AG20443 (cell line): ENCODE data around the gene TMEM181.
"Not testable (repeated sequence)": the region's sequence is repeated elsewhere in the genome, so short reads cannot be mapped to it uniquely, and the experiment has no call there.

Experiments
- DNase-seq: peaks from one replicate; pipeline ENCODE4 v3.0.0; 2012; ENCODE audit warnings: low spot score, mixed read lengths

TMEM181 gene

DNA sequence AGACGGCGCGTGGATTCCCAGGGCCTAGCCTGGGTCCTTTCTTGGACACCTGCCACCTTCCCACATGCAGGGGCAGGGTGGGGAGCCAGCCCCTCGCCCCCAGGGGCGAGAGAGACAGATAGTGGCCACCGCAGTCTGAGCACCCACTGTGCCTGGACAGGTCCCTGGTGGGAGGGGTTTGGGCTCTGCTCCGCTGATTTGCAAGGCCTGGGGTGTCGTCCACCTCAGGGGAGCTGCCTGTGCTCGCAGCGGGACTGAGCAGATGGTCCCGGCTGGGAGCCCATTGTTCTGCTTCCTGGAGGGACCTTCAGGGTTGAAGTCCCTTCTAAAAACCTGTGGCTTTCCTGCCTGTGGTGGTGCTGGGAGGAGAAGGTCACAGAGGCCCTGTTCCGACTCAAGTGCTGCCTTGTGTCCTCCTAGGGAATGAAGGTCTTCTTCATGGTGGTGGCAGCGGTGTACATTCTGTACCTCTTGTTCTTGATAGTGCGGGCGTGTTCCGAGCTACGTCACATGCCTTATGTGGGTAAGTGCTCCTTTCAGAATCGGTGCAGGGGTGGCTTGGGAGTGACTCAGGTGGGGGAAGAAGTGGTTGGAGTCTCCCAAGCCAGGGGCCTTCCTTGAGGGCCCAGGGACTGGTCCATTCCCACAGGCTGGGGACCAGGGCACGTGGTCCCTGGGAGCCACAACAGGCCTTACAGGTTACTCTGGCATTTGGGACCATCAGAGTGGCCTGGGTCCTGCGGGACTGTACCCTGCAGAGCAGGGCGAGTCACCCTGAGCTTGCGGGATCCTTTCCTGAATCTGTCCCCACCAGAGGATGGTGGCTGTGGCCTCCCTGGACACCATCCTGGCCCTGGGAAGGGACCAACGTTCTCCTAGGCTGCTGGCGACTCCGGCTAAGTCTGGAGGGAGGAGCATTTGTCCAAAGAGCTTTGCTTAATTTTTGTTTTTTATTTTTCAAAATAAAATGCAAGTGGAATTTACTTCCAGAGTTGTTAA, 65.1 kb downstream of the TMEM181 start:
- no peak for DNase-seq

DNA sequence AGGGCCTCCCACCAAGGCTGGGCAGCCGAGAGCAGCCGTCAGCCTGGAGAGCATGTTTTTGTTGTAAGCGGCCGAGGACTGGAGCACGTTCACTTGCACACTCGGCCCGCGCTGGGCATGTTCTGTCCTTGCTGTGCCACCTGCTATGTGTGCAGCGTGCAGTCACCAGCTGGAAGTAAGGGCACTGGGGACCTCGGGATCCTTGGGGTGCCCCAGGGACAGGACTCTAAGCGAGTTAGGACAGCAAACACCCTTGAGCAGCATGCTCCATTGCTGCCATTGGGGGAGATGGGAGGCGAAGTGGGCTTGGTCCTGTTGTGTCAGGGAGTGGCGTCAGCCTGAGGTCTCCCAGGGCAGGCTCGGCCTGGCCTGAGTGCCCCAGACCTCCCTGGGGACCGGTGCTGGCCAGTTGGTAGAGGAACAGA, 66.0 kb downstream of the TMEM181 start:
- DNase-seq = no peak

DNA sequence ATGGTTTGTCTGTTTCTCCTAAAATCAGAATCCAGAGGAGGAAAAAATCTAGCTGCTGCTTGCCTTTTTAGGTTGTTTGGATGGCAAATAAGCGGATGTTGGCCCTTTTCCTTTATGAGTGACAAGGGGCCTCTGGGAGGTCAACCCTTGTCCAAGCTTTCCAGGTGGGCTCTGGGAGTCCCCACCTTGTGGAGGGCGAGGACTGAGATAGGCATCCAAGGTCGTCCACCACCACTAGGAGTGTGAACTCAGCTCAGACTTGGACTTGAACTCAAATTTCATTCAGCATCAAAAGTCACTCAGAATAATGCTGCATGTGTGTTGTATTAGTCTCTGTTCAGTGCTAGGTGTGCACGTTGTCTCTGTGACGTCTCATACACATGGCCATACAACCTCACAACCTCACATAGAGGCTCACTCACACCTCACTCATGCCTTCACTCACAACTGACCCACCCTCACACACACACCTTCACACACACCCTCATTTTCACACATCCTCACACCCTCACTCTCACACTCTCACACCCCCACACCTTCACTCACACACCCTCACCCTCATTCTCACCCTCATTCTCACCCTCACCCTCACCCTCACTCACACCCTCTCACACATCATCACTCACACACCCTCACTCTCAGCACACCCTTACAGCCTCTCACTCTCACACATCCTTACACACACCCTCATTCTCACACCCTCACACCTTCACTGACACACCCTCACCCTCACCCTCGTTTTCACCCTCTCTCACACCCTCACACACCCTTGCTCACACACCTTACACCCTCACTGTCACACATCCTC, 66.7 kb downstream of the TMEM181 start:
- no peak for DNase-seq

DNA sequence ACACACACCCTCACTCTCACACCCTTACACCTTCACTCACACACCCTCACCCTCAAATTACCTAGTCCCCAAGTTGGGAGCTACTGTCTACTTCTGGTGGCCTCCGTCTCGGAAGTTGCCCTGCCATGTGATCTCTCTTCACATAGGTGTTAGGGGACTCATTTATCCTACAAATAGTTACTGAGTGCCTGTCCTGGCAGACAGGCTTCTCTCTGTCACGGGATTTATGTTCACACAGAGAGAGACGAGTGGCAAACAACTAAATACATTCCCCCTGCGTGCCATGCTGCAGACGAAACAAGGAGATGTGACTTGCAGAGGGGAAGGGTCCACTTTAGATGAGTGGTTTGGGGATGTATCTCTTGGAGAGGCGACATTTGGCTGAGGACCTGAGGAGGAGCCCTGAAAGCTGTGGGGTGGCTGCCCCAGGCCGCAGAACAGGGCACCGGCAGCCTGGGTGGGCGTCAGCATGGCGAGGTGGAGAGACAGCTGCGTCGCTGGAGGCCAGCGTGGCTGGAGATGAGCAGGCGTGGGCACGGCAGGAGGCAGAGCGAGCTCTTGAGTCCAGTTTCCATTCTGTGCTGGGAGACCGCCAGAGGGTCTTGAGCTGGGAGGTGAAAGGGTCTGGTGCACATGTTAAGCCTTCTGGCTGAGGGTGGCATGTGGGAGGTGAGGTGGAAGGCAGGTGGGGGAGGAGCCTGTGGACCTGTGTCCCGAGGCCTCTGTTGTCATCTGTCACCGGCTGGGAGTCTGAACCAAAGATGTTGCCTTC, 67.5 kb downstream of the TMEM181 start:
- no peak for DNase-seq

DNA sequence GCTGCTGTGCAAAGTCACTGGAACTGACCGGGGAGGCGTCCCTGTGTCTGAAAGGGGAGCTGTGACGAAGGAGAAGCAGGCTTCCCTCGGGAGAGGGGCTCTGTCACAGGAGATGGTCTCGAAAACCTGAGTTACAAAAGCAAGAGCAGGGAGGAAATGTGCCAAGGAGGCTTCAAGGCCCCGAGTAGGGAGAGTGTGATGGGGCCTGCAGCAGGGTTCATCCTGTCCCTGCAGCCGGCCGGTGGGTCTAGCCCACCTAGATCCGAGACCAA, 68.0 kb downstream of the TMEM181 start:
- no peak for DNase-seq

DNA sequence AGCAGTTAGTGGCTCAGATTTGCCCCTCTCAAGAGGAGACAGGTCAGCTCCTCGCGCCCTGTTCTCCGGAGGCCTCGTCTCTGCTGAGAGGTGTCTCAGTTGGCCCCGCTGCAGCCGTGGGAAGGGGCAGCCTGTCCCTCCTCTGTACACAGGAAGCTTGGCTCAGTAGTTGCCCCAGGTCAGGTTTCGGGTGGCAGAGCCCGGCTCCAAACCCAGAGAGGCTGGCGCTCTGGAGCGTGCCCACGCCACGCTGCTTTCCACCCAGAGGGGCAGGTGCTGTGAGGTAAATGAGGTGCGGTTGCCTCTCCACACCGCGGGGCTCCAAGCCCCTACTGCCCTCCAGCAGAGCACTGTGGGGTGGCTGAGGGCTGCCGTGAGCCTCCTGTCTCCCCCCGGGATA, 68.7 kb downstream of the TMEM181 start:
- no peak for DNase-seq

DNA sequence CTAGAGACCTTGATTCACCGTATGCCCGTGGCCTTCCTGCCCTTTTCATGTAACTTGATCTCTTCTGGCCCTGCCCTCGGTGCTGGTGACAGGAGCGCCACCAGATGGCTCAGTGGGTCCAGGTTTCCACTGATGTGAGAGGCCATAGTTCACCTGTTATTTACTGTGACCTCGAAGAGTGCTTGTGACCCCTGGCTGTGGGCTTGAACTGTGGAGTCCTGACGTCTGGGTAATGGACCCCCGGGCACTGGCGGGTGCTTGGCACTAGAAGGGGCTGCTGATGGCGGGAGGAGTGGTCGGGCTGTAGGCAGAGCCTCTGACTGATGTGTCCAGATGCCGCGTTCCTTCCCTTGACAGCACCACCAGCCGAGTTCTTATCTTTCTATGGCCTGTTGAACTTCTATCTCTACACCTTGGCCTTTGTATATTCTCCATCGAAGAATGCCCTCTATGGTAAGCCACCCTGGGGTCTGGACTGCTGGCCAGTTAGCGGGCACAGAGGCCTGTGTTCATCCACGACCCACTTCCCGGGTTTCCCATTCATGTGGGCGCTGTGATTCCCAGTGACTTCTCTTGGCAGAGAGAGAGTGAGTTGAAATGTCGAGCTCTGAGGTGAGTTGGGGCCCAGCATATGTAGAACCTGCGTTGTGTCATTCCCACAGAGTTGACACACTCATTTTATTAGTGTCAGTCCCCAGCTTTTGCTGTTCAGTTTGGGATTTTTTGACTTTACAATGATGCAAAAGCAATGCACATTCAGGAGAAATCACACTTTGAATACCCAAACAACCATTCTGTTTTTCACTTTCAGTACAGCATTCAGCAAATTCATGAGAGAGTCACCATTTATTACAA, 69.7 kb downstream of the TMEM181 start:
- no peak for DNase-seq

DNA sequence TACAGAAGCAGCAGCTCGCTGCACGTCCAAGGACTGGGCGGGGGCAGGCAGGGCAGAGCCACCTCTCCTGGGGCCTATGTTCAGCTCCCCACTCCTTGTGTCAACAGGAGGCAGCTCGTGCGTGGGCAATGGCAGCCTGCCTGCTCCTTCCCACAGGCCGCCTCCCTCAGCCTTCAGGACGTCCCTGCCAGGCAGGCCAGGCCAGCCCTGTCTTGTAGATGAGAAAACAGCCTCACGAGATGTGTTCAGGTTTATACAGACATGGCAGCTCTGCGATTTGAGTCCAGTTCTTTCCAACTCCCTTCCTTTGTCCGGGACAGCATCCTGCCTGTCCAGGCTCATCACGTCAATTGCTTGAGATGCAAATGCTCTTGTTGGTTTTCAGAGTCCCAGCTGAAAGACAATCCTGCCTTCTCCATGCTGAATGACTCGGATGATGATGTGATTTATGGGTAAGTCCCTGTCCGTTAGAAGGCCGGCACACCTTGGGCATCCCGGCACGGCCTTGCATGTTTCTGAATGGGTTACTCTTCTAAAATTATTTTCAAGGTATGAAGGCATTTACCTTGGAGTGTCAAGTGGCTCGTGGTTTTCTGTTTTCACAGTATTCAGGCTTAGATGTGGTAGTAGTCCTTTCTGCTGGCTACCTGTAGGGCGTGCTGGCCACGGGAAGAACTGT, 71.2 kb downstream of the TMEM181 start:
- DNase-seq = peak; percentile 85

DNA sequence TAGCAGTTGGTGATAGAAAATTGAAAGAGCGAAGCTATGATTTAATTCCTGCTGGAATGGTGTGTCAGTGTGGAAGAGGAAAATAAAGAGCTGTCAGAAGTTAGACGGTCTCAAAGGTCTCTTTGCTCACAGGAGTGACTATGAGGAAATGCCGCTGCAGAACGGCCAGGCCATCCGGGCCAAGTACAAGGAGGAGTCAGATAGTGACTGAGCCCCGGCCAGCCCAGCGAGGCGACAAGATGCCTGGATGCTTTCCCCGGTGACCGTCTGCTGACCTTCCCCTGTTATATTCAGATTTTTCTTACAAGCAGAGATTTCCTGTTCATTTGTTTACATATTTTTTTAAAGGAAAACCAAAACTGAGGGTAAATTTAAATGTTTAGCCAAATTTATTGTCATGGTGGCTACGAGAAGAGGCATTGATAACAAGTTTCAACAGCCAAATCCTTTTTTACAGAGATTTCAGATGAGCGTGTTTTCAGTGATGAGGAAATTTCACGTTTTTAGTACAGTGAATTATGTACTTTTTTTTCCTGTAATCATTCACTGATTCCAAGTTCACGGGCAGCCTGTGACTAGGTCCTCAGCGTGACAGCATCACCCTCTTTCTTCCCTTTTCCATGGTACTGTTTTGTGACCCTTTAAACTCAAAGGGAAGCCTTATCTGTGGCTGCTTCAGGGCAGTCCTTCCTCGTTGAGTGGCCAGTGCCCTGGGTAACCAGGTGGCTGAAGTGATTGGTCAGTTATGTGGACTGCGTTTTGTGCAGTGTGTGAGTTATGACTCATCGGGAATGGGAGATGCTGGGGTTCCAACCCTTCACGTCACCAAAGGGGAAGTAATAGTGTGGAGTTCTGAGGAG, 72.0 kb downstream of the TMEM181 start:
- peak; percentile 86 for DNase-seq

DNA sequence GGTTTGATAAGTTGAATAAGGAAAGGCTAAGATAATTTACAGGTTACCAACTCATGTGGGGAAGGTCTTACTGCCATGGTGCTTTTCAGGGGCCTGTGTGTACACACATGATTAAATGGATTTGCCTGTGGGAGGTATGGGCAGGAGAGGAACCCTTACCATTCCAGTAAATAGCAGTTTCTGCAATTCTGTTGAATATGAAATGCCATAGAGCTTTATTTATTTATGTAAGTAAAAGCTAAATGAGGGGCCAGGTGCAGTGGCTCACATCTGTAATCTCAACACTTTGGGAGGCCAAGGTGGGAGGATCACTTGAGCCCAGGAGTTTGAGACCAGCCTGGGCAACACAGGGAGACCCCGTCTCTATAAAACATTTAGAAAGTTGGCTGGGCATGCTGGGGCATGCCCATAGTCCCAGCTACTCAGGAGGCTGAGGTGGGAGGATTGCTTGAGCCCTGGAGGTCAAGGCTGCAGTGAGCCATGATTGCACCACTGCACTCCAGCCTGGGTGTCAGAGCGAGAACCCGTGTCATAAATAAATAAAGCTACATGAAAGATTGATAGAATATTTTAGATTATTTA, 72.7 kb downstream of the TMEM181 start:
- DNase-seq = not testable (repeated sequence)

DNA sequence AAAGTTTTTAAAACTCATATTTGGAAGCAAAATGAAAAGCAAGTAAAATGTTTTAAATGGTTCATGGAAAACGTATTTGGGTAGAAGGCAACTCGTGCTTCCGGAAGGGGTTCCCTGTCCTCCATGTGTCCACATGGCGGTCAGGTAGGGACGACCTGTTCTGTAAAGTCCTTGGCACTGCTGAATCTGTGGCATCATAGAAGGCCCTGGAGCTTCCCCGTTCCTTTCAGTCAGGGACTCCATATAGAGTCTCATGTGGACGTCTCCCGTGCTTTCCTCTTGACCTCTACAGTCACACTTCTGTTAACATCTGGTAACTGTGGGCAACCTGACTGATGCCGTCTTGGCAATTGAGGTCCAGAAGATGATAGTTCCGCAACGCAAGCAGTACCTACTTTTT, 73.2 kb downstream of the TMEM181 start:
- no peak for DNase-seq

DNA sequence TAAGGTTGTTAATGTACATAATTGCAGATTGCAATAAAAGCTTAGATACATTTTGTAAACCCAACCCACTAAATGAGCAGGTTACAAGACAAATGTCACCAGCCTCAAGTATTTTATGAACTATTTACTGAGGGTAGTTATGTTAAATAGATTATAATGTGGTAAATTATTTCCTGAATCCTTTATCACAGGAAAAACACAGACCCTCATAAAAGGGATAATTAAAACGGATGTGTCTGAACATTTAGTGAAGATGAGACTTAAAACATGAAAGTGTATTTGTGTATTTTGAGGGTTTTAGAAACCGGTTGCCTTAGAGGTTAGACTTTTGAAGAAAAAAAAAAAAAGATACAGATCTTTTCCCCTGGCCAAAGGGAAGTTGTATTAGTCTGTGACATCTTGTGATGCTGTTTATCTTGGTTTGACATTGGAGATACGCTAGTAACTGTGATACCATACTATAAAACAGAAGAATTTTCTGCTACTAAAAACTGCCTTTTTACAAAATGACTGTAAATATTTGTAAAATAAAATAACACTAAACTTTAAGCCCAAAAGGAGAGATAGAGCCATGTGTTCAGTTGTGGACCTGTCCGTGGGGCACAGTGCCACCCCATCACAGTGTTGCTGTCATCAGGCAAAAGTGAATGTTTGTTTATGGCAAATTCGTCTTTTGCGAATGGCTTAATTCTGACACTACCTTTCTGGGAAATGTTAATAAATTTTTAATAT, 75.0 kb downstream of the TMEM181 start:
- DNase-seq = no peak

DNA sequence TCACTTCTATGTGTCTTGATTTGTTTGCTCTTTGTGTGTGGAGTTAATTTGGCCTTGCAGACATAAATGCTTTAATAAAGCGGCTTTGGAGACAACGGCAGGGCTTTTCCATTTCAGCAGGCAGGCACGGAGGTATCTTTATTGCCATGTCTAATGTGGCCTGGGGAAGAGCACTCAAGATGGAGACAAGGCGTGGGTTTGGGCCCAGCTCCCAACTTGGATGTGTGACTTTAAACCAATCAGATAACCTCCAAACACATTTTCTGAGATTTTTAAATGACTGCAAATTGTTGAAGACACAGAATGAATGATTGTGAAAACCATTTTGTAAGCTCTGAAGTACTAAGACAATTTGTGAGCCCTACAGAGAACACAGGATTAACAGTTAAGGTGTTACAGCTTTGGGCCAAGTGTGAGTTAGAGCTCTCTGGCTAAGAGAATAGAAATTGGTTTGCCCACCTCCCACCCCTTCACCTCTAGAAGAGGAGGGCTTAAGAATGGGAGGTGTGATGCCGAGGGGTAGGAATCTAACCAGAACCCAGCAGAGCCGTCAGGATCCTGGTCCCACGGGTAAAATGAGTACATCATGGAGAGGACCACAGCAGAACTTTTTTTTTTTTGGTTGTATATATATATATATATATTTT, 75.7 kb downstream of the TMEM181 start:
- no peak for DNase-seq

DNA sequence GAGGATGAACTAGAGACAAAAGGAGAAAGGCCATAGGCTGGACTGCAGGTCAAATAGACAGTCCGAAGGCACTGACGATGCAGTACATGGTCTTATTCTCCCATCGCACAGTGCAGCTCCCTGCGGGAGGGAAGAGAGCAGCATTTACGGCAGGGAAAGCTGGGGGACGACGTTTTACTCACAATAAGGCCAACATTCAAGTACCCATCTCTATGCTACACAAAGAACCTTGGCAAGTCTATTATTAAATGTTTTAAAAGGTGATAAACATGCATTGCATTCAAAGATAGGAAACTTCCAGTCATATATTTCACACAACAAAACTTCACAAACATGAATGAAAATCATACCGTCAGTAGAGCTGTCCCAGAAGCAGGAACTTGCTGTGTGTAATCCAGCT, 76.9 kb downstream of the TMEM181 start:
- no peak for DNase-seq

DNA sequence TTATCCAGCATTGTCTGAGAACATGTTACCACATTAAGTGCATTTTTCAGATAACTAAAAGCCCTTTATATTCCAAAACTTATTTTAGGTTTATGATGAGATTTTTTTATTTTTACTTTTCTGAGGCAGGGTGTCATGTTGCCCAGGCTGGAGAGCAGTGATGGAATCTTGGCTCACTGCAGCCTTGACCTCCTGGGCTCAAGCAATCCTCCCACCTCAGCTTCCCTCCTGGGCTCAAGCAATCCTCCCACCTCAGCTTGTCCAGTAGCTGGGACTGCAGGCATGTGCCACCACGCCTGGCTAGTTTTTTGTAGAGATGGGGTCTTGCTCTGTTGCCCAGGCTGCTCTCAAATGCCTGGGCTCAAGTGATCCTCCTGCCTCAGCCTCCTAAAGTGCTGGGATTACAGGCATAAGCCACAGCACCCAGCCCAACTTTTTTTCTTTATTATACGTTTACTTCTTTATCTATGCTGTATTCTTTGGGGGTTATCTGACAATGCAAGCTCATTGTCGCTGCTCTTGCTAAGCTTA, 78.5 kb downstream of the TMEM181 start:
- DNase-seq = no peak

DNA sequence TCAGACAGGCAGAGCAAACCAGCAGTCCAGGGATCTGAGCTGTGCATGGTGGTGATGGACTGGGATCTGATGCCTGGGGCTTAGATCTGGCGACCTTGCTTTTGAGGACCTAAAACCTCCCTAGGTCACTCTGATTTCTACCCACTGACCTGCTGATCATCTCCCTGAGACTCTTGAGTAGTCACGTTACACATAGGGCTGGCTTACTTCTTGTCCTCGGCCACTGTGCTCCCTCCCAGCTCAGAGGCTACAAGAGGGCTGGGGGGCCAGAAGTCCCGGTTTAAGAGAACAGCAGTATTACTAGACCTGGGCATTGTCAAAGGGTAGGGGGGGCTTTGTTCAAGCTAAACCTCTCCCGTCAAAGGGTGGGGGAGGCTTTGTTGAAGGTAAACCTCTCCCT, 79.2 kb downstream of the TMEM181 start:
- no peak for DNase-seq

DNA sequence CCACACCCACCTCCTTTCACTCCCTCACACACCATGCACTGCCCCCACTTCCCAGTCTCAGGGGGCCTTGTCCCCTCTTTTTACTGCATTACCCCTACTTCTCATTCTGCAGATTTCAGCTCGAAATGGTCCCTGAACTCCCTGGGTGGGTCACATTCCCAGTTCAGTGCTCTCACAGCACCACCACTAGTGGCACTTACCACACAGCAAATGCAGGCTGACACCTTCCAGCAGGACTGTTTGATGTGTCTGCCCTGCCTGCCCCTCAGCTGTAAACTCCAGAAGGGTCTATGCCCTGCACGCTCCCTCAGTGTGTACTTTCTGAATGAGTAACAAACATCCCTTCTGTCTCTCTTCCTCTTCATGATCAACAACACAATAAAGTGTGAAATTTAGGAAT, 80.6 kb downstream of the TMEM181 start:
- DNase-seq = no peak

DNA sequence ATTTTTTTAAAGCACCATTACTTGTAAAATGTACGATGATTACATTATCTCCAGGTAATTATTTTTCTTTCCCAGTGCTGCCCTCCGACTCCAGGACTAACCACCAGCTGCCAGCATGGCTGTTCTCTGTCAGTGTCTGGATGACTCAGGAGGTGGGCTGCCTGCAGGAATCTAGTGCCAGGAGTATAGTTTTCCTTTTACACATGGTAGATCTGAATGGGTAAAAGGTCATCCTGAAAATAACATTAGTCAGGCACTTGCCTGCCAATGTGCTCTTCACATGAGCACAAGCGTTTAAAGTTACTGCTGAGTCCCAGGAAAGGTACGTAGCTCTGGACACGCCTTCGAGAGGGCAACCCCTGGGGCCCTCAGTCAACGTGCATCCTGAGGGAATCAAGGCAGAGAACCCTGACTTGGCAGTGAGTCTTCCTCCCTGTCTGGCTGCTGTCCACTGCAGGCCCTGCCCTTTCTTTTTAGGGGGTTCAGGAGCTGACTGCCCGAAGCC, 82.3 kb downstream of the TMEM181 start:
- peak; percentile 45 for DNase-seq
